Keratinocyte (primary cell): ENCODE results near the gene WTIP.

ENCODE experiments used
- EZH2 ChIP-seq: IDR thresholded peaks from one replicate; pipeline ENCODE4 v1.6.1; 2012; ENCODE audit warnings: inconsistent platforms, mild to moderate bottlenecking, low read length, moderate library complexity
- TF ChIP-seq, protein P1 (sequence below), 3 experiments: IDR thresholded peaks in 1 of 3; conservative IDR thresholded peaks in 1 of 3; optimal IDR thresholded peaks in 1 of 3; 2 replicates in 2 of 3; 3 replicates in 1 of 3; pipeline versions ENCODE3 to v1.5.1; 2011; ENCODE audit warnings: low read length in 3 of 3, mild to moderate bottlenecking in 3 of 3, moderate library complexity in 2 of 3, control low read depth in 1 of 3, inconsistent platforms in 1 of 3; ENCODE audit not compliant: insufficient read depth in 2 of 3; ENCODE audit errors: extremely low read depth in 1 of 3

- TF ChIP-seq, protein P1, sequence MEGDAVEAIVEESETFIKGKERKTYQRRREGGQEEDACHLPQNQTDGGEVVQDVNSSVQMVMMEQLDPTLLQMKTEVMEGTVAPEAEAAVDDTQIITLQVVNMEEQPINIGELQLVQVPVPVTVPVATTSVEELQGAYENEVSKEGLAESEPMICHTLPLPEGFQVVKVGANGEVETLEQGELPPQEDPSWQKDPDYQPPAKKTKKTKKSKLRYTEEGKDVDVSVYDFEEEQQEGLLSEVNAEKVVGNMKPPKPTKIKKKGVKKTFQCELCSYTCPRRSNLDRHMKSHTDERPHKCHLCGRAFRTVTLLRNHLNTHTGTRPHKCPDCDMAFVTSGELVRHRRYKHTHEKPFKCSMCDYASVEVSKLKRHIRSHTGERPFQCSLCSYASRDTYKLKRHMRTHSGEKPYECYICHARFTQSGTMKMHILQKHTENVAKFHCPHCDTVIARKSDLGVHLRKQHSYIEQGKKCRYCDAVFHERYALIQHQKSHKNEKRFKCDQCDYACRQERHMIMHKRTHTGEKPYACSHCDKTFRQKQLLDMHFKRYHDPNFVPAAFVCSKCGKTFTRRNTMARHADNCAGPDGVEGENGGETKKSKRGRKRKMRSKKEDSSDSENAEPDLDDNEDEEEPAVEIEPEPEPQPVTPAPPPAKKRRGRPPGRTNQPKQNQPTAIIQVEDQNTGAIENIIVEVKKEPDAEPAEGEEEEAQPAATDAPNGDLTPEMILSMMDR (optimal IDR thresholded peaks at IDR 0.05 in 1 of 3, IDR thresholded peaks at IDR 0.05 in 1 of 3, conservative IDR thresholded peaks at IDR 0.05 in 1 of 3; ENCODE audit: extremely low read depth in 1 of 3, insufficient read depth in 2 of 3, low read length in 3 of 3), result no peak
- TF ChIP-seq EZH2, result no peak
These were observed 27.0 kb downstream of the WTIP start for GRCh38 chr19:34508540-34508939.
